Small intestine (tissue), 7 donors: ENCODE results near the gene CDK19. TPM values are rescaled to one million over a fixed set of nuclear protein-coding genes. Genes with fewer than 3 reads are reported as not detected.

Experiments
- DNase-seq, 2 donors: peaks; one replicate each; pipeline versions ENCODE4 v3.0.0 to v3.0.0-alpha.2; 2013
- FAIRE-seq: peaks from 2 replicates; lab custom pipeline; 2012; peaks lifted over from hg19 to GRCh38; lab: Jason Lieb, UNC
- H3K27ac ChIP-seq, 3 donors: one replicate each; pipeline ENCODE4 v1.5.1; 2013; ENCODE audit warnings: low read length in 2 of 3, mild to moderate bottlenecking in 2 of 3, control low read depth in 1 of 3, inconsistent platforms in 1 of 3, low read depth in 1 of 3, moderate library complexity in 1 of 3
- H3K27me3 ChIP-seq, 3 donors: one replicate each; pipeline ENCODE4 v1.6.1; 2013; ENCODE audit warnings: low read length in 3 of 3, inconsistent platforms in 1 of 3; ENCODE audit not compliant: control insufficient read depth in 3 of 3, insufficient read depth in 3 of 3
- H3K36me3 ChIP-seq, 3 donors: one replicate each; pipeline ENCODE4 v1.6.1; 2013; ENCODE audit warnings: low read length in 3 of 3, inconsistent platforms in 1 of 3, low read depth in 1 of 3, mild to moderate bottlenecking in 1 of 3, moderate library complexity in 1 of 3; ENCODE audit not compliant: control insufficient read depth in 3 of 3, insufficient read depth in 2 of 3
- H3K4me1 ChIP-seq, 3 donors: one replicate each; pipeline ENCODE4 v1.6.1; 2013; ENCODE audit warnings: low read length in 2 of 3, inconsistent platforms in 1 of 3, low read depth in 1 of 3, mild to moderate bottlenecking in 1 of 3, moderate library complexity in 1 of 3; ENCODE audit not compliant: control insufficient read depth in 3 of 3, insufficient read depth in 2 of 3
- H3K4me3 ChIP-seq, 3 donors: one replicate each; pipeline ENCODE4 v1.5.1; 2013; ENCODE audit warnings: low read length in 3 of 3, control low read depth in 1 of 3, inconsistent platforms in 1 of 3, low read depth in 1 of 3, mild to moderate bottlenecking in 1 of 3, moderate library complexity in 1 of 3
- H3K9me3 ChIP-seq, 2 donors: one replicate each; pipeline ENCODE4 v1.6.1; 2013; ENCODE audit warnings: low read depth in 1 of 2, low read length in 1 of 2; ENCODE audit not compliant: control insufficient read depth in 2 of 2, insufficient read depth in 1 of 2
- WGBS, 3 donors: extraction: QIAGEN DNeasy Blood & Tissue Kit; methylation state at CpG; one replicate each; pipeline ENCODE4 v1.1.7; 2013; 5-methylcytosine and 5-hydroxymethylcytosine counted together
- polyA plus RNA-seq, 4 donors: library from polyadenylated mRNA; stranded (reverse) in 3 of 4; unstranded in 1 of 4; fragments of 200-250 nt in 3 of 4; fragments of 120-200 nt in 1 of 4; gene quantifications; one replicate each; pipeline versions ENCODE4 v1.2.1 to v1.2.3, GENCODE V29; 2013
- donor health status: healthy with polysubstance abuse.
- donor health status: control.
- donor health status: control.
- donor health status: Bipolar disorder and iron deficiency.
- donor health status: healthy.

Gene CDK19
- polyA plus RNA-seq, 4 donors: 4.3 to 17.4 (median 7.4) TPM

DNA sequence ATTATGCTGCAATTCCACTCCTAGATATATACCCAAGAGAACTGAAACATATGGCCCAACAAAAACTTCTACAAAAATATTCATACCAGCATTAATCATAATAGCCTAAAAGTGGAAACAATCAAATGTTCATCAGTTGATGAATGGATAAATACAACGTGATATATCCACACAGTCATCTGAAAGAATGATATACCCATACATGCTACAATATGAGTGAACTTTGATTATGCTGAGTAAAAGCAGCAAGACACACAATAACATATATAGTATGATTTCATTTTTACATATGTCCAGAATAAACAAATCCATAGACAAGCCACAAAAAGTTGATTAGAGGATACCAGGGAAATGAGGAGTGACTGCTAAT is 30.7 kb downstream of the CDK19 start:
- Histone ChIP-seq H3K4me1 (peaks cover 0 to 2% (median 0%) of the 10 kb centered on the region in 3 donors), H3K27ac (no peak overlapping the region), H3K9me3 (peaks cover 0 to 19% of the 10 kb centered on the region in 2 donors), H3K27me3 (no peaks in the 10 kb centered on the region), H3K36me3 (peaks cover 0 to 5% (median 0%) of the 10 kb centered on the region in 3 donors), H3K4me3 (no peak overlapping the region)
- DNase-seq (no peak), FAIRE-seq (no peak)
- 71 to 82% (median 82%) methylated on average over 1 of the region's 1 CpG for WGBS, 3 donors

DNA sequence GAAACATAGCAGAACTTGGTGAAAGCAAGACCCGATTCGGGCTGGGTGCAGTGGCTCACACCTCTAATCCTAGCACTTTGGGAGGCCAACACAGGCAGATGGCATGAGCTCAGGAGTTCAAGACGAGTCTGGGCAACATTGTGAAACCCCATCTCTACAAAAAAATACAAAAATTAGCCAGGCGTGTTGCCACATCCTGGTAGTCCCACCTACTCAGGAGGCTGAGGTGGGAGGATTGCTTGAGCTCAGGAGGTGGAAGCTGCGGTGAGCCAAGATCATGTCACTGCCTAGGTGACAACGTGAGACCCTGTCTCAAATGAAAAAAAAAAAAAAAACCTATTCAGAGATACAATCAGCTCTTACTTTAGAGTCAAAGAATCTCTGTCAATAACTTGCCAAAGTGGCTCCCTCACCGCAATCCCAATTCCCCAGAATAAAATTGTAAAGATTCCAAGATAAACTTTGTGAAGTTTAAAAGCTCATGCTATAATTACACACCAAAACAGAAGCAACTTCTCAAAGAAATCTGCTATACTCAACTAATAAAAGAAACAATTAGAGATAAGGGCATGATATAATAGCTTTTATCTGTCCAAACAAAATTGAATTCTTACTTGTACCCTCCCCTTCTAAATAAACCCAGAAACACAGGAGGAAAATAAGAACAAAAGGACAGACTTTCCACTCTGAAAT is 33.6 kb downstream of the CDK19 start:
- 67% methylated on average over 7 of the region's 7 CpGs for WGBS, 3 donors
- no peak overlapping the region for H3K4me3 ChIP-seq
- H3K4me1 ChIP-seq: peaks cover 0 to 2% (median 0%) of the 10 kb centered on the region in 3 donors
- peaks cover 0 to 3% (median 0%) of the 10 kb centered on the region in 3 donors for H3K36me3 ChIP-seq
- DNase-seq (no peak), FAIRE-seq (no peak)
- H3K9me3 ChIP-seq: no peaks in the 10 kb centered on the region
- H3K27ac ChIP-seq: no peak overlapping the region
- H3K27me3 ChIP-seq: no peaks in the 10 kb centered on the region

DNA sequence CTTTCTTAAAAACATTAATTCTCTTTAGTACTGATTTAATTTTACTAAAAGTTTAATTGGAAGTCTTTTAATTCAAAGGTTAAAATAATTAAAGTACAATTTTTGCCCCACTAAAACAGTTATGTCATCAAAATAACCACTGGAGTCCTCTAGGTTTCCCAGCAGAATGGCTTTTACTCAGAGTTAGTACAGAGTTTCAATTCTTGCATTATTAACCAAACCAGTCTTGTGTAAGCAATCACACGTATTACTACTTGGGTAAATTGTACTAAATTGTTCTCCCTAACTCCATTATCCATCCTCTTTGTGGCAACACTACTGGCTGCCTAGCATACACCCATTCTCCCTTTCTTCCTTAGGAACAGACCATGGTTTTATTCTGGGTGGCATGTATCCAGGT is 36.9 kb downstream of the CDK19 start:
- Histone ChIP-seq H3K9me3 (no peaks in the 10 kb centered on the region), H3K27ac (no peak overlapping the region), H3K4me1 (peaks cover 0 to 2% (median 0%) of the 10 kb centered on the region in 3 donors), H3K4me3 (no peak overlapping the region), H3K36me3 (no peaks in the 10 kb centered on the region), H3K27me3 (no peaks in the 10 kb centered on the region)
- WGBS, 3 donors: 79 to 90% (median 86%) methylated on average over 1 of the region's 1 CpG
- DNase-seq (no peak), FAIRE-seq (peak; percentile 33)

DNA sequence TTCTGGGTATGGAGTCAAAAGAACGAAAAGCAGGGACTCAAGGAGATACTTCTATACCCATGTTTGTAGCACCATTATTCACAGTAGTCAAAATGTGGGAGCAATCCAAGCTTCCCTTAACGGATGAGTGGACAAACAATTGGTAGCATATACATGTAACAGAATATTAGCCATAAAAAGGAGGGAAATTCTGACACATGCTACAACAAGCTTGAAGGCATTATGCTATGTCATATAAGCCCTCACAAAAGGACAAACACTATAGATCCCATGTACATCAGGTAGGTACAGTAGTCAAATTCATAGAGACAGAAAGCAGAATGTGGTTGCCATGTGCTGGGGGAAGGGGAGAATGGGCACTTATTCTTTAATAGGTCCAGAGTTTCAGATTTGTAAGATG is 37.6 kb downstream of the CDK19 start:
- FAIRE-seq: no peak
- WGBS, 3 donors: 92 to 98% (median 95%) methylated on average over 2 of the region's 2 CpGs
- no peak overlapping the region for H3K27ac ChIP-seq

DNA sequence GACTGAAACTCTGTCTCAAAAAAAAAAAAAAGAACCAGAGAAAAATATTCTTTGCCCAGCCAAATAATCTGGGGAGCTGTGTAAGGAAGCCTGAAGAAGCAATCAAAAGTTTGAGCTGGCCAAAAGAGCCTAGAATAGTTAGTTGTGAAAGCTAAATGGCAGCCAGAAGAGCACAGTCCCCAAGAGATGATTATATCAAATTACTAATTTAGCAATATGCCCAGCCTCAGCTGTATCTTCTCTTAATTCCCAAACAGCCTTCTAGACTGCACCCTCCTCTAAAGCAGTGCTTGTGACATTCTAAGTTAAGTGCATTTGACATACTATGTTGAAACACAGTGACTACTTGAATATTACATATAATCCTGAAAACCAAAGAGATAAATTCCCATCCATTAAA is 38.9 kb downstream of the CDK19 start:
- H3K9me3 ChIP-seq: no peaks in the 10 kb centered on the region
- no peak for FAIRE-seq
- H3K4me3 ChIP-seq: no peak overlapping the region
- peaks cover 0 to 2% (median 0%) of the 10 kb centered on the region in 3 donors for H3K4me1 ChIP-seq
- H3K36me3 ChIP-seq: peaks cover 0 to 5% (median 0%) of the 10 kb centered on the region in 3 donors
- H3K27ac ChIP-seq: no peak overlapping the region
- H3K27me3 ChIP-seq: no peaks in the 10 kb centered on the region
- no peak for DNase-seq

More for the DNA sequence above, 37.6 kb downstream of the CDK19 start:
- peaks cover 0 to 2% (median 0%) of the 10 kb centered on the region in 3 donors for H3K4me1 ChIP-seq
- H3K27me3 ChIP-seq: no peaks in the 10 kb centered on the region
- no peak for DNase-seq
- H3K9me3 ChIP-seq: no peaks in the 10 kb centered on the region
- no peak overlapping the region for H3K4me3 ChIP-seq
- H3K36me3 ChIP-seq: peaks cover 0 to 3% (median 0%) of the 10 kb centered on the region in 3 donors

DNA sequence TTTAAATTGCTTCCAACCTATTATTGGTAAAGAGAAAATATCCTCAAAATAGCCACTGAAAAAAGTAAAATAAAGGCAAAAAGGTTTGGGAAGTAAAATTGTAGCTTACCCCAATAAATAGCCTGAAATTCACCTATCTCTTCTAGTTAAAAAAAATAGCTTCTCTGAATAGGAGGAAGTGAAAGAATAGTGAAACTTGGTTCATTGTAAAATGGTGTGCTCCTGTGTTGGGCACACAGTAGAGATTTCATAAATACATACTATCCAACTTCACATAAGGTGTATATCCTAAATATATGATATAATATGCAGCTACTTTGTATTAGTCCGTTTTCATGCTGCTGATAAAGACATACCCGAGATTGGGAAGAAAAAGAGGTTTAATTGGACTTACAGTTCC is 45.3 kb downstream of the CDK19 start:
- Histone ChIP-seq H3K4me1 (no peaks in the 10 kb centered on the region), H3K27ac (no peak overlapping the region), H3K36me3 (peaks cover 0 to 15% (median 0%) of the 10 kb centered on the region in 3 donors), H3K4me3 (no peak overlapping the region), H3K9me3 (peaks cover 0 to 3% of the 10 kb centered on the region in 2 donors), H3K27me3 (no peaks in the 10 kb centered on the region)
- 88 to 92% (median 91%) methylated on average over 2 of the region's 2 CpGs for WGBS, 3 donors
- DNase-seq (no peak), FAIRE-seq (no peak)

DNA sequence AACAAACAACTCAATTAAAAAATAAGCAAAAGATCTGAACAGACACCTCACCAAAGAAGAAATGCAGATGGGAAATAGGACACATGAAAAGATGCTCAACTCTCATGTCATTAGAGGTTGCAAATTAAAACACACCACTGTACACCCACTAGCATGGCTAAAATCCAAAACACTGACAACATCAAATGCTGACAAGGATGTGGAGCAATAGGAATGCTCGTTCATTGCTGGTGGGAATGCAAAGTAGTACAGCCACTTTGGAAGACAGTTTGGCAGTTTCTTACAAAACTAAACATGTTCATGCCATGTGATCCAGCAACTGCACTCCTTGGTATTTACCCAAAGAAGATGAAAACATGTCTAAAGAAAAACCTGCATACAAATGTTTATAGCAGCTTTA is 47.2 kb downstream of the CDK19 start:
- 95 to 98% (median 97%) methylated on average over 1 of the region's 1 CpG for WGBS, 3 donors
- FAIRE-seq: no peak
- peaks cover 0 to 3% of the 10 kb centered on the region in 2 donors for H3K9me3 ChIP-seq
- peaks cover 0 to 15% (median 1%) of the 10 kb centered on the region in 3 donors for H3K36me3 ChIP-seq
- no peak overlapping the region for H3K4me3 ChIP-seq
- no peak for DNase-seq
- H3K4me1 ChIP-seq: no peaks in the 10 kb centered on the region
- H3K27ac ChIP-seq: no peak overlapping the region
- H3K27me3 ChIP-seq: no peaks in the 10 kb centered on the region

DNA sequence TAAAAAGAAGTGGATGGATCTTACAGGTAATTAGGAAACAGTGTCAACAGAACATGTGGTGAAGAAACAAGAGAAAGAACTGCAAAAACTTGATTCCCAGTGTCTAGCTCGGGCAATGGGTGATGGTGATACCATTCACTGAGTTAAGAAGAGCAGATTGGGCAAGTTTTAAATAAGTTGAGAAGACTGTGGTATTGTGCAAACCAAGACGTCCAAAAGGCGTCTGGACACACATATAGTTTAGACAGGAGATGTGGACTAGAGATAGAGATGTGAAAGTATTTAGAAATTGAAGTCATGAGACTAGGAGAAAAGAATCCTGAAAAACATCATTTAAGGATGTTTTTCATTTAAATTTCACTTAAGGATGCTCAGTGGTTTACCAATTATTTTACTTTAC is 53.9 kb downstream of the CDK19 start:
- no peaks in the 10 kb centered on the region for H3K9me3 ChIP-seq
- DNase-seq: no peak
- H3K4me1 ChIP-seq: no peaks in the 10 kb centered on the region
- H3K4me3 ChIP-seq: no peak overlapping the region
- peaks cover 0 to 10% (median 1%) of the 10 kb centered on the region in 3 donors for H3K36me3 ChIP-seq
- FAIRE-seq: no peak
- WGBS, 3 donors: 82 to 94% (median 90%) methylated on average over 3 of the region's 3 CpGs
- H3K27me3 ChIP-seq: no peaks in the 10 kb centered on the region
- no peak overlapping the region for H3K27ac ChIP-seq
